ENCODE measurements around the gene THOP1.
A peak's percentile ranks its signal among the peaks of the same experiment; 100 is the strongest.
"Not testable (repeated sequence)": the region's sequence is repeated elsewhere in the genome, so short reads cannot be mapped to it uniquely, and the experiment has no call there.

THOP1 gene

DNA sequence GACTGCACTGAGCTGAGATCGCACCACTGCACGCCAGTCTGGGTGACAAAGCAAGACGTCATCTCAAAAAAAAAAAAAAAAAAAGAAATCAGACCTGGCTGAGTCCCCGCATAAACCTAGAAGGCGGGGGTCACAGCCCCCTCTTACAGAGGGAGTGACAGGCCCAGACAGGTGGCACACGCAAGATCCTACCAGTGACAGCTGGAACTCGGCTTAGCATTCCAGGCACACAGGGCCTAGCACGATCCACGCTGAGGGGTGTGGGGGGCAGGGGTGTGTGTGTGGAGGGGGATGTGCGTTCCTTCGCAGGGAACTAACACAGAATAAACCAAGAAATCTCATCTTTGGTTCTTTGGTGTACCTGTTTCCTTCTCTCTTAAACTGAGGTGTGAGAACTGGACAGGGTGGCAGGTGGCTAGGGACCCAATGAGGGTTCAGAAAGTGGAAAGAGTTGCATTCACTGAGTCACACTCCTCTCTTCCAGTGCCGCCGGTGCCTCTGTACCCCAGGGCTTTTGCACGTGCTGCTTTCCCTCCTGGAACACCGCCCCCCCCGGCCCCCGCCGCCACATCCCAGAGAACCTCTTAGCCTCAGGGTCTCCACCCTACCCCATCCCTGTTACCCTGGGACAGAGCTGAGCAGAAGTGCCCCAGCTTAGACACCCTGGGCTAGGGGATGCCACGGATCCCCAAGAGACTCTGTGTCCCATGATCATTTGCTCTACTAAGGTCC is 7.2 kb upstream of the THOP1 start:
- no peak for DNase-seq
- intact Hi-C loops (cut with DNase I) = no loop called here

DNA sequence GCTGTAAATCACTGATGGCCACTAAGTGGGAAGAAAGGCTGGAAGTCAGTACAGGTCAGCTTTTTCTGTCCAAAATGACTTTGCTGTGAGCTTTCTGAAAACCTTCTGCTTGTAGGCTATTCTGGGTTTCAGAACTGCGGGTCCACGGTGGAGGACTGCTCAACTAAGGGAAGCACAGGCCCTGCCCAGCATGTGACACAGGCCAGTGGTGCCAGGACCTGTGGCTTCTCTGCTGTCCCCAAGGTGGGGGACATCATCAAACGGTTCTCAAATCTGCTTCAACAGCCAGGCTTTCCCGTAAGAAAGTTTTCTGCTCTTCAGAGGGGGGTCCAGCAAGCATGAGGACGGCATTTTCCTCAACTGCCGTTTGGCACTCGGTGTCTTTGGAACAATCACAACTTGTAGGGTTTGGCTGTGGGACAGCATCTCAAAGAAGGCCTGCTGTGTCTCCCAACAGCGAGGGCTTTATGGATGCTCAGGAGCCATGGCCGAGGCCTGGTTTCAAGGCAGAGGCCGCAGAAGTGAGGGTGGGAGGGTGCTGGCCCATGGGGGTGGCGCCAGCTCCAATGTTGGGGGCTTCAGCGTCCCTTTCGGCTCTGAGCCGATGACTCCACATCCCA is 6.1 kb upstream of the THOP1 start:
- intact Hi-C loops (cut with DNase I) = no loop called here
- DNase-seq = peak in 40 of 42 donors; percentile 32 to 81 (median 62)

DNA sequence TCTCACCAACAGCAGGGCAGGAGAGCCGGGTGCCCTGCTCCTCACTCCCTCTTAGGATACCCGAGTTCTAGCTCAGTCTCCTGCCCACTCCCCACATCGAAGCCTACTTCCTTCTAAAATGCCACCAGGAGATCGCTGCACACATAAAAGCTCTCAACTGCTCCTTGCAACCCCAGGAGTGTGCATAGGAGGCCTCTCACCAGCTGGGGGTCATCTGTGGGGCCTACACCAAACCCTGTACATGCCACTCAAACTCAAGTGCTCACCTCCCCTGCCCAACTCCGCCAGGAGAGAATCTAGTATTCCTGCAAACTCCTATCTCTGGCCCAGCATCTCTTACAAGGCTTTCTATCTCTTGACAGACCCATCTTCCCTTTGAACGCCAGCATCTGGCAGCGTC is 5.0 kb upstream of the THOP1 start:
- no peak for DNase-seq
- intact Hi-C loops (cut with DNase I) = no loop called here

DNA sequence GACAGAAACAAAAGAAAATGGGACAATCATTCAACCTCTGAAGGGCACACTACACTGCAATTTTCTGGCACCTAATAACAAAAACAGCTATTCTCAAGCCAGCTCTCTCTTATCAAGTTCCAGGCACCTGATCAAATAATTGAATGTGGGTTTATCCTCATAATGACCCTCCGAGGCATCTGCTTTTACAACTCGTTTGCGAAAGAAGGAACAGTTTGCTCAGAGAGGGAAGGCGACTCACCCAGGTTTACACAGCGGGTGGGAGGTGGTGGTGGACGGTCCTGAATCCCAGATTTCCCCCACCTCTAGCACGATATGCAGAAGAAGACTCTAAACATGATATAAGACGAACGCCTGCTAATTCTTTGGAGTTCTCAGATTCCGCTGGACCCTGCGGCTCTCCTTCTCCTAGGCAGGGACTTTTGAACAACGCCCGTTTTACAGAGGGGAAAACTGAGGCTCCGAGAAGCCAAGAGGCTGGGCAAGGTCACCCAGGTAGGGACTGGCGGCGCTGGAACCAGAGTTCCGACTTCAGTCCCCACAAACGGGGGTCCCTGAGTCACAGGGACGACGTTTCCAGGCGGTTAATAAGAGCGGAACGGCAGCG is 2.9 kb upstream of the THOP1 start:
- no peak for DNase-seq
- intact Hi-C loops (cut with DNase I) = no loop called here

DNA sequence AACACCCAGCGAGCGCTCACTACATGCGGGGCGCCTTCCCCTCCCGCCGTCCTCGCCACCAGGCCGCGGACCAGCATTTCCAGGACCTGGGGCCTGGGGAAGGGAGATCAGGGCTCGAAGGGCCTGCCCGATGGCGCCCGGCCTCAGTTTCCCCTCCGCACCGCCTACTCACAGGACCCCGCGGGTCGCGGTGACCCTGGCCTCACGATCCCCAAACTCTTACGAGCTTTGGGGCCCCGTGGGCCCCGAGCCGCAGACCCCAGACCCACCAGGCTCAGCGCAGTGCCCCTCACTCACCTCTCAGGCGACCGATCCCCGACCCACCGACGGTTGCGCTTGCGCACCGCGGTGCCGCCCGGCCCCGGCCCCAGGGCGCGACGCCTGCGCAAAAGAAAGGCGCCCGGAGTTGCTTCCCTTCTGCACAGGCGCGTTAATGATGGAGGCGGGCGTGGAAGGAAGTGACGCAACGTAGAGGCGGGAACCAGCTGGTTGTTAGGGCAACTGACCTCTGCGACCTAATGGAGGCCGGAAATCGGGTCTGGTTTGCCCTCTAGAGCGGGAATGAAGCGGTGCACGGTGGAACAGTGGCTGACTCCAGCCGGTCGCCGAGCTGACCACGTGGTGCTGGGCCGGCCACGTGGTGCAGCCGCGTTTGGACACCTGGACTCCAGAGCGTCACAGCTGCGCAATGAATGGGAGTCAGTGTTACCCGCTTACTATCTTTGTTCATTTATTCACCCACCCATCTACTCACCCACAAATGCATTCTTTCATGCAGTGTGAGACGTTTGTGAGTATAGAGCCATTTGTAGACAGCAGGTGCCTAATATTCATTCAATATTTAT is 2.1 kb upstream of the THOP1 start, which contains the start of gene SGTA:
TSS of gene SGTA (minus strand) at position 338 of the 845 bp plus-strand sequence. CDS start 14,205 bp downstream, outside the sequence.
- peak; percentile 96 to 100 (median 98) for DNase-seq
- intact Hi-C loops (cut with DNase I) = no loop called here

DNA sequence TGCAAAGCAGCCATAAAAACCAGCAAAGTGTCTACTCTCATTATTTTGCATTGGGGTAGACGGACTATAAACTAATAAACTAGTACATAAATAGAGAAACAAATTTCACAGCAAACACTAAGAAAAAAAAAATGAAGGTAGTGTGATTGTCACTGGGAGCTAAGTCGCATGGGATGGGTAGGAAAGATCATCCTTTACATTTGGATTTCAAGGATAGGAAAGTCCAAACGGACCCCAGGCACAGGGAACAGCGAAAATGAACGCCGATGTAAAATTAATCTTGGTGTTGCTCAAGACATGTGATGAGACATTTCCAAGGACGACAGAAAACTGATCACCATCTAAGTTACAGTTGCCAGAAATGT is 1.5 kb upstream of the THOP1 start:
- intact Hi-C loops (cut with DNase I) = no loop called here
- no peak for DNase-seq

DNA sequence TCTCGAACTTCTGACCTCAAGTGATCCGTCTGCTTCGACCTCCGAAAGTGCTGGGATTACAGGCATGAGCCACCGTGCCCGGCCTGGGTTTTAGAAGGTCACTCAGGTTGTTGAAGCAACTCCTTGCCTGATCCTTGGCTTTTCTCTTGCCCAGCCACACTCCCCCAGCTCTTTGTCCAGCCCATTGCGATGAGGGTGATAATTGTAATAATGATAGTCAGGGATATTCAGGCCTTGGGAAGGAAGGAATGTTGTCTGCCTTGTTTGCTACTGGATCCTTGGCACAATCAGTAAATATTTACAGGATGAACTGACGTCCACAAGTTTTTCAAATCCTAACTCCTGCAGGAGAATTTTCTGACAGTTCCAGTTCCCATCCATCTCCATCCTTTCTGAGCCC is 1.8 kb downstream of the THOP1 start:
- intact Hi-C loops (cut with DNase I) = no loop called here
- DNase-seq = no peak

DNA sequence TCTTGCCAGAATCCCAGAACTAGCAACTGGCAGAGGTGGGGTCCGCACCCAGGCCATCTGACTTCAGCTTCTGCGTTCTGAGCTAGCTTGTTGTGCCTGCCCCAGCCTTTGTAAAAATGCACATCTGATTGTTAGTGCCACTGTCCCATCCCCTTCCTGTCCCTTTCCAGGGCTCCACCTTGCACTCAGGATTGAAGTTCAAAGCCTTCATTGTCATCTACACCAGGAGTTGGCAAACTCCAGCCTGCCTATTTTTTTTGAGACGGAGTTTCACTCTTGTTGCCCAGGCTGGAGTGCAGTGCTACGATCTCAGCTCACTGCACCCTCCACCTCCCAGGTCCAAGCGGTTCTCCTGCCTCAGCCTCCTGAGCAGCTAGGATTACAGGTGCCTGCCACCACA is 2.9 kb downstream of the THOP1 start:
- intact Hi-C loops (cut with DNase I) = no loop called here
- DNase-seq = no peak

DNA sequence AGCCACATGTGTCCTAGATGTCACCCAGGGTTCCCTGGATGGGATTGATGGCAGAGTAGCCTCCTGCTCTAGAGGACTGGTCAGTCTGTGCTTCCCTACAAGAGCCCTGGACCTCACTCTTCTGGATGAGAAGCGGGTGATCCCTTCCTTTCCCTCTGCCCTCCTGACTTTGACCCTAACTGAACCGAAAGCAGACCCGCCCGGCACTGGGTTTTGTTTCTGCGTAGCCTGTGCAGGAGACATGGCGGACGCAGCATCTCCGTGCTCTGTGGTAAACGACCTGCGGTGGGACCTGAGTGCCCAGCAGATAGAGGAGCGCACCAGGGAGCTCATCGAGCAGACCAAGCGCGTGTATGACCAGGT is 4.9 kb downstream of the THOP1 start:
- intact Hi-C loops (cut with DNase I) = no loop called here
- DNase-seq = no peak

DNA sequence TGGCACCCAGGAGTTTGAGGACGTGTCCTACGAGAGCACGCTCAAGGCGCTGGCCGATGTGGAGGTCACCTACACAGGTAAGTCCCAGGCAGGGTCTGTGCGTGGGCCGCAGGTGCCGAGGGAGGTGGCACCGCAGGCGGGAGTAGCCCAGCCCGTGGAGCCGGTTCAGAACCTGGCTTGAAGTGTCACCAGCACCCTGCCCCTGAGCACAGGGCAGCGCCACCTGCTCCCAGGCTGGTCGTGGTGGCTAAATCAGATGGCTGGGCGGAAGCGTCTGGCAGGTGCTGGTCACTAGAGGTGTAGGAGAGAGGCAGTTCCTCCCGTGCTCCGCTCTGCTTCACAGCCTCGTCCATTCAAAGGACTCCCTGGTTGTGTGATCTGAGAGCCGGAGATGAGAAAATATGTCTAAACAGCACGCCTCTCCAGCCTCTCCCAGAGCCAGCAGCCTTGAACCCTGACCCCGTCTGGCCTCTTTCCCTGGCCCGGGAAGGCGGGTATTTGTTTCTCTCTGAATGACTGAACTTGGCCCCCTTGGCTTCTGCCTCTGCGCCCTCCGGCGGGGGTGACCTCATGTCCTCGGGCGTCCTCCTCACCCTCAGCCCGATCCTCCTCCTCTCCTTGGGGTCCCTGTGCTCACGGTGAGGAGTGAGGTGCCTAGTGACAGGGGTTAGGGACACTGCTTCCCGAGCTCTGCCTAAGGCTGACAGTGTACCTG is 5.4 kb downstream of the THOP1 start:
- intact Hi-C loops (cut with DNase I) = no loop called here
- DNase-seq = no peak

DNA sequence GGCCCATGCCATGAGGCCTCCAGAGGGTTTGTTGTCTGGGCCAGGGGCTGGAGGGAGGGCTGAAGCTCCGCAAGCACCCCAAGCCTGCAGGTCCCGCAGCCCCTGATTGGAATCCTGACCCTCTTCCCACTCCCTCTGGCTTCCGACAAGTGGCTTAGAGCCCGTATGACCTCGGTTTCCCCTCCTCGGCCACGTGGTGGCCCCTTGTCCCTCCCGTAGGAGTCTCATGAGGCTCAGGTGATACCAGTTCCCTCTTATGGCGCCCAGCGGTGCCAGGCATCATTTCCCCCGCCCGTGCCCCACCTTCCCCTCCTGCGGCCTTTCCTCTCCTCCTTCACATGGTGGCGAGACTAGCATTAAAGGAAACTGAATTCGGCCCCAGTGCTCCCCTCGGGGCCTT is 6.1 kb downstream of the THOP1 start:
- no peak for DNase-seq
- intact Hi-C loops (cut with DNase I) = no loop called here

DNA sequence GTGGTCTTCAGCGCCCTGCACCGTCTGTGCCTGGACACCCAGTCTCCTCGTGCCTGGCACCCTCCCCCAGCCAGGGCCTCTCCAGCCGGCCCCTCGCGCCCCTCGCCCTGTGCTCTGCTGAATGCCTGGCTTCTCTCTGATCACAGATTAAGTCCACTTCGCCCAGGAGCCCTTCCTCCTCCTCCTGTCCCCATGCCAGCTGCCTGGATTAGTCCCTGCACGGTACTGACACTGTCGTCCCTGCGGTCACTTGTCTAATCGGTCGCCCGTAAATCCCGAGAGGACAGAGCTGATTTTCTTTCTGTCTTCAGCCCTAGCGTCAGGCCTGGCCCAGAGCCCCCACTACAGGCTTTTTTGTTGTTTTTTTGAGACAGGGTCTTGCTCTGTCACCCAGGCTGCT is 6.6 kb downstream of the THOP1 start:
- no peak for DNase-seq
- intact Hi-C loops (cut with DNase I) = no loop called here

DNA sequence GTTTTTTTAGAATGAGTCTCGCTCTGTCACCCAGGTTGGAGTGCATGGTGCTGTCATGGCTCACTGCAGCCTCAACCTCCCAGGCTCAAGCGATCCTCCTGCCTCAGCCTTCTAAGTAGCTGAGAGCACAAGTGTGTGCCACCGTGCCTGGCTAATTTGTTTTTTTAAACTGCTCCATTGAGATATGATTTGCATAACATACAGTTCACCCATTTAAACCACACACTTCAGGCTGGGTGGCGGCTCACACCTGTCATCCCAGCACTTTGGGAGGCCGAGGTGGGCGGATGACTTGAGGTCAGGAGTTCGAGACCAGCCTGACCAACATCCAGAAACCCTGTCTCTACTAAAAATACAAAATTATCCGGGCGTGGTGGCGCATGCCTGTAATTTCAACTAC is 7.4 kb downstream of the THOP1 start:
- intact Hi-C loops (cut with DNase I); DNase-seq: not testable (repeated sequence)

DNA sequence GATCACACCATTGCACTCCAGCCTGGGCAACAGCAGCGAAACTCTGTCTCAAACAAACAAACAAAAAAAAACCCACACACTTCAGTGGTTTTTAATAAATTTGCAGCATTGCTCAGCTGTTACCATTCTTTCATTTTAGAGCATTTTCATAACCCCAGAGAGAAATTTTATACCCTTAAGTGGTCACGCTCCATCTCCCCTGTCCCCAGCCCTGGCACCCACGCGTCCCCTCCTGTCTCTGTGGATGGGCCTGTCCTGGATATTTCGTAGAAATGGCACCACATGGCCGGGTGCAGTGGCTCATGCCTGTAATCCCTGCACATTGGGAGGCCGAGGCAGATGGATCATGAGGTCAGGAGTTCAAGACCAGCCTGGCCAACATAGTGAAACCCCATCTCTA is 7.8 kb downstream of the THOP1 start:
- intact Hi-C loops (cut with DNase I) = no loop called here
- DNase-seq = no peak

DNA sequence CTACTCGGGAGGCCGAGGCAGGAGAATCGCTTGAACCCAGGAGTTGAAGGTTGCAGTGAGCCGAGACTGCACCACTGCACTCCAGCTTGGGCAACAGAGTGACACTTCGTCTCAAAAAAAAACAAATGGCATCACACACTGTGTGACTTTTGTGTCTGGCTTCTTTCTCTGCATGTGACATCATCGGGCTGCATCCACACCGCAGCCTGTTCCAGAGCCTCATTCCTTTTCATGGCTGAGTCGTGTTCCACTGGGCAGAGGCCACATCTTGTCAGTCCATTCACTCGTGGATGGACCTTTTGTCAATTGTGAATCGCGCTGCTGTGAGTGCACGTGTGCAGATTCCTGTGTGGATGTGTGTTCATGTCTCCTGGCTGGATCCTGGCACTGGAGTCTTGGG is 8.3 kb downstream of the THOP1 start:
- no peak for DNase-seq
- intact Hi-C loops (cut with DNase I) = no loop called here

DNA sequence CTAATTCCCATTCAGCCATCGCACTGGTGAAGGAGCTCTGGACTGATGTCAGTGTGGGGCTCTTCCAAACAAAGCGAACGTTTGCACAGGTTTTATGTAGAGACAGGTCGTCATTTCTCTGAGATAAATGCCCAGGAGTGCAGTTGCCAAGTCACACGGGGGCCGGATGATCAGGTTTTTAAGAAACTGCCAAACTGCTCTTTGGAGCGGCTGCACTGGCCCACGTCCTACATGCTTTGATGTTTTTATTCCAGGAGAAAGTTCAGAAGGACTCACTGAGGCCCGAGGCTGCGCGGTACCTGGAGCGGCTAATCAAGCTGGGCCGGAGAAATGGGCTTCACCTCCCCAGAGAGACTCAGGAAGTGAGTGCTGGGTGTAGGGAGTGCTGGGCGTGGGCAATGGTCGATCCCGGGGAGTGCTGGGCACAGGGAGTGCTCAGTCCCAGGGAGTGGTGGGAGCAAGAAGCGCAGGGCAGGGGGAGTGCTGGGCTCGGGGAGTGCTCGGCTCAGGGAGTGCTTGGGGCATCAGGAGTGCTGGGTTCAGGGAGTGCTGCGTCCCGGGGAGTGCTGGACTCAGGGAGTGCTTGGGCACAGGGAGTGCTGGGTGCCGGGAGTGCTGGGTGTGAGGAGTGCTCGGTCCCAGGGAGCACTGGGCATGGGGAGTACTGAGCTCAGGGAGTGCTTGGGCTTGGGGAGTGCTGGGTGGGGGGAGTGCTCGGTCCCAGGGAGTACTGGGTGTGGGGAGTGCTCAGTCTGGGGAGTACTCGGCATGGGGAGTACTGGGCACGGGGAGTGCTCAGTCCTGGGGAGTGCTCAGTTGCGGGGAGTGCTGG is 10.7 kb downstream of the THOP1 start:
- intact Hi-C loops (cut with DNase I) = no loop called here
- DNase-seq = no peak

DNA sequence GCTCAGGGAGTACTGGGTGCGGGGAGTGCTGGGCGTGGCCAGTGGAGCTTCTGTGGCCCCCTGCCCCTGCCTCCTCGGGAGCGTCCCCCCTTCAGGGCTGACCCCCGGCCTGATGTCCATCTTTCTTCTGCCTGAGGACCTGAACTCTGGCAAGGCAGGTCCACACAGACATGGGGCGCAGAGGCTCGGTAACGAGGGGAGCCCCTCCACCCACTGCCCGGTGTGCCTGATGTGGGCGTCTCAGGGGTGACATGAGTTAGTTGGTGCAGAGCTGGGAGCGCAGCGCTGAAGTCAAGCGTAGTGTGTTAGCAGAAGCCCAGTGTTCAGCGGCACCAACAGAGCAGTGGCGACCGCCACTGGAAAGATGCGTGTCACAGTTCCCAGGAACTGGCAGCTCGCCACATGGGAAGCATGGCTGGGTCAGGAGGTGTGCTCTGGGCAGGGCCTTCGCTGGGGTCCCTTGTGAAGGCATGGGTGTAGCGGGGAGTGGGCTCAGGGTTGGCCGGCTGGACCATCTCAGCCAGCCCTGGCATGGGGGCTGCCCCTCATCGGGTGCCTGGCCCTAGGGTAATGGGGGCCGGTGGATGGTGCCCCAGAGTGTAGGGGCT is 11.5 kb downstream of the THOP1 start:
- intact Hi-C loops (cut with DNase I) = no loop called here
- peak in 4 of 42 donors; percentile 25 to 46 (median 35) for DNase-seq

DNA sequence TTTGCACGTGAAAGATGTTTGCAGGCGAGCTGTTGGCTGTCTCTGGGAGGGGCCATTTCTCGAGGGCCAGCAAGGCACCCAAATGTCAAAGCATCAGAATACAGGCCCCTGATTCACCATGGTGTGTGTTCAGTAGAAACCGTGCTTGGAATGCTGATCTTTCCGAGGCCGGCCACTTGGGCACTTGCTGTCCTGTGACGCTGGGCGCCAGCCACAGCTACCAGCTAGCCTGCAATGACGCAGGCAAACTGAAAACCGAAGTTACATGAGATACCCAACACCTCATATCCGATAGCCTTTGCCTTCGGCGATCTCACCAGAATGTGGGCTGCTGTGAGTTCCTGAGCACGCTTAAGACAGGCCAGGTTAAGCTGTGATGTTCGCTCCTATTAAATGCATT is 12.0 kb downstream of the THOP1 start:
- intact Hi-C loops (cut with DNase I) = no loop called here
- peak in 1 of 42 donors; percentile 17 for DNase-seq
